ENCODE measurements around the gene MAD2L2. TPM values are rescaled to one million over a fixed set of nuclear protein-coding genes. Genes with fewer than 3 reads are reported as not detected.

The MAD2L2 gene
- total RNA-seq, 6 donors from 2014 or later, result 20.3 to 38.8 (median 28.0) TPM

DNA sequence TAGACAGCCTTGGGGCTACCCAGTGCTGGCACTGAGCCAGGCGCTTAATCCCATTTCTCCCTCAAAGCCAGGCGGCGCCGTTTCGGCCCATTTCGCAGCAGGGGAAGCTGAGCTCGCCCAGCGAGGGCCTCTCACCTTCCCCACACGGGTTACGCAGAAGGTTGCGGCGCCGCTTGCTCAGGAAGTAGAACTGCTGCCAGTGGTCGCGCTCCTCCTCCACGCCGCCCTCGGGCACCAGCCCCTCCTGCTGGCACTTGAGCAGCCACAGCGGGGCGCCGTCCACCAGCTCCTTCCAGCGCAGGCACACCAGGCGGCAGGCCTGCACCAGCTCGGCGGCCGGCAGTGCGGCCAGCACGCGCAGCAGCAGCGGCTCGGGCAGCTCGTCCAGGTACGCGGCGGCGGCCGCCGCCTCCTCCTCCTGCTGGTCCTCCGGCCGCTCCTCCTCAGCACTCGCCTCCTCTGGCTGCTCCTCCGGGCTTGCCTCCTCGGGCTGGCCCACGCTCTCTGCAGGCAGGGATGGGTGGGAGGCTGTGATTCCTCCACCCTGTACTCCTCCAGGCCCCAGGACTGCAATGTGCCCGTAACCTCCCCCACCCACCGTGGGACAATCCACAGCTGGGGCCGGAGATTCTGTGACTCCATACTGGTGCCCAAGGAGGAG lies 30.5 kb downstream of the MAD2L2 start:
- Histone ChIP-seq H3K27me3 (peaks cover 0 to 10% (median 2%) of the 10 kb centered on the region in 4 donors), H3K36me3 (no peaks in the 10 kb centered on the region), H3K9me3 (no peaks in the 10 kb centered on the region), H3K4me3 (peak overlapping the region in 3 of 4 donors; percentile 13 to 38 (median 31)), H3K27ac (peak overlapping the region in 1 of 4 donors; percentile 49), H3K4me1 (peaks cover 38 to 52% (median 41%) of the 10 kb centered on the region in 4 donors)
- TF ChIP-seq POLR2A (IDR thresholded peaks at IDR 0.05) (no peak), CTCF (IDR thresholded peaks at IDR 0.05) (peak; percentile 67 to 98 (median 92))
- ATAC-seq (ENCODE audit: low FRiP score in 2 of 2), result peak; percentile 76 to 77
- 15 to 43% methylated on average over 8 to 19 of the region's 47 CpGs for whole genome bisulfite sequencing, 2 donors
- DNase-seq, result peak; percentile 93 to 95

GRCh38 chr1:11649624-11650330 lies 31.2 kb downstream of the MAD2L2 start:
- Histone ChIP-seq H3K4me1 (peaks cover 32 to 45% (median 35%) of the 10 kb centered on the region in 4 donors), H3K4me3 (peak overlapping the region in 3 of 4 donors; percentile 13 to 38 (median 31)), H3K9me3 (no peaks in the 10 kb centered on the region), H3K27ac (peak overlapping the region in 1 of 4 donors; percentile 49), H3K36me3 (no peaks in the 10 kb centered on the region), H3K27me3 (peaks cover 0 to 10% (median 2%) of the 10 kb centered on the region in 4 donors)
- WGBS, 2 donors, result 28 to 33% methylated on average over 17 to 20 of the region's 21 CpGs
- TF ChIP-seq EP300 (IDR thresholded peaks at IDR 0.05) (no peak), POLR2A (IDR thresholded peaks at IDR 0.05) (no peak), POLR2AphosphoS5 (IDR thresholded peaks at IDR 0.05) (no peak), CTCF (IDR thresholded peaks at IDR 0.05) (no peak)
- peak in 1 of 2 donors; percentile 78 for DNase-seq
- peak in 1 of 2 donors; percentile 24 for ATAC-seq (ENCODE audit: low FRiP score in 2 of 2)

DNA sequence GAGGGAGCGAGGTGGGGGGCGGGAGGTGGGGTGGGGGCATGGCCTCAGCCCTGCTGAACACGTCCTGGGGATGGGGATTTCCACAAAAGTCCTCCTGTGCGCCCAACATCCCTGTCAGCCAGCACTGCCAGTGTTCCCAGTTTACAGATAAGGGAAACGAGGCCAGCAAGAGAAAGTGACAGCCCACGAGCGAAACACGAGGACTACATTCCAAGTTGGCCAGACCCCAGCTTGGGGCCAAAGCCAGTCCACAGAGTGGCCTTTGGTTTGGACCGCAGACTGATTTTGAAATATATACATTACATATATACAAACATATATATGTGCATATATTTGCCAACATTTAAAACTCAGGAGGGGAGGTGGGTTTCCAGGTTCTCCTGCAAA lies 31.7 kb downstream of the MAD2L2 start:
- ATAC-seq (ENCODE audit: low FRiP score in 2 of 2), result no peak
- no peak for TF ChIP-seq CTCF (IDR thresholded peaks at IDR 0.05)
- no peak for TF ChIP-seq POLR2A (IDR thresholded peaks at IDR 0.05)
- no peak for TF ChIP-seq EP300 (IDR thresholded peaks at IDR 0.05)
- TF ChIP-seq POLR2AphosphoS5 (IDR thresholded peaks at IDR 0.05), result no peak
- peak overlapping the region in 1 of 4 donors; percentile 49 for H3K27ac ChIP-seq
- peaks cover 0 to 10% (median 2%) of the 10 kb centered on the region in 4 donors for H3K27me3 ChIP-seq
- 16 to 23% methylated on average over 6 to 9 of the region's 9 CpGs for WGBS, 2 donors
- H3K4me3 ChIP-seq, result peak overlapping the region in 3 of 4 donors; percentile 0 to 38 (median 3)
- H3K9me3 ChIP-seq, result no peaks in the 10 kb centered on the region
- H3K4me1 ChIP-seq, result peaks cover 28 to 41% (median 32%) of the 10 kb centered on the region in 4 donors
- DNase-seq, result no peak
- no peaks in the 10 kb centered on the region for H3K36me3 ChIP-seq

- WGBS, 2 donors, result 20 to 51% methylated on average over 7 to 20 of the region's 30 CpGs
- H3K27ac ChIP-seq, result no peak overlapping the region
- H3K4me1 ChIP-seq, result peaks cover 24 to 36% (median 27%) of the 10 kb centered on the region in 4 donors
- no peaks in the 10 kb centered on the region for H3K9me3 ChIP-seq
- TF ChIP-seq POLR2A (IDR thresholded peaks at IDR 0.05) (no peak), CTCF (IDR thresholded peaks at IDR 0.05) (no peak), EP300 (IDR thresholded peaks at IDR 0.05) (no peak), POLR2AphosphoS5 (IDR thresholded peaks at IDR 0.05) (no peak)
- ATAC-seq (ENCODE audit: low FRiP score in 2 of 2) (peak; percentile 36 to 50), DNase-seq (peak; percentile 48 to 89)
- H3K27me3 ChIP-seq, result peaks cover 0 to 10% (median 2%) of the 10 kb centered on the region in 4 donors
- H3K4me3 ChIP-seq, result peak overlapping the region in 3 of 4 donors; percentile 0 to 38 (median 3)
- H3K36me3 ChIP-seq, result no peaks in the 10 kb centered on the region
These were observed 32.2 kb downstream of the MAD2L2 start for GRCh38 chr1:11648732-11649158.

Measured in upper lobe of left lung (tissue), 6 donors.